Lower leg skin (tissue), 3 donors: Measurements from ENCODE around the gene RIC1.

ENCODE experiments used
- CTCF ChIP-seq, 3 donors: fragments of 450-650 bp; IDR thresholded peaks; one replicate each; pipeline ENCODE4 v1.5.1; 2016; ENCODE audit warnings: antibody characterized with exemption in 3 of 3, mild to moderate bottlenecking in 3 of 3, moderate library complexity in 2 of 3
- POLR2A ChIP-seq, 2 donors: fragments of 450-650 bp; IDR thresholded peaks; one replicate each; pipeline ENCODE4 v1.6.1; 2016 to 2017; ENCODE audit warnings: antibody characterized with exemption in 2 of 2, mild to moderate bottlenecking in 1 of 2, moderate library complexity in 1 of 2

- no peak for TF ChIP-seq CTCF (IDR thresholded peaks at IDR 0.05)
- TF ChIP-seq POLR2A (IDR thresholded peaks at IDR 0.05) = no peak
Measured at GRCh38 chr9:5622016-5622415, 6.9 kb upstream of the RIC1 start.
